HG02759 (cell line): Measurements from ENCODE around the gene HNRNPC.
A peak's percentile ranks its signal among the peaks of the same experiment; 100 is the strongest.
"Not testable (repeated sequence)": the region's sequence is repeated elsewhere in the genome, so short reads cannot be mapped to it uniquely, and the experiment has no call there.

Experiments
- ATAC-seq: cut with Tn5 transposase; IDR thresholded peaks from one replicate; pipeline ENCODE4 v1.9.1; 2021; ENCODE audit warnings: mild to moderate bottlenecking, moderate library complexity; ENCODE audit not compliant: unreplicated experiment

Gene HNRNPC

DNA sequence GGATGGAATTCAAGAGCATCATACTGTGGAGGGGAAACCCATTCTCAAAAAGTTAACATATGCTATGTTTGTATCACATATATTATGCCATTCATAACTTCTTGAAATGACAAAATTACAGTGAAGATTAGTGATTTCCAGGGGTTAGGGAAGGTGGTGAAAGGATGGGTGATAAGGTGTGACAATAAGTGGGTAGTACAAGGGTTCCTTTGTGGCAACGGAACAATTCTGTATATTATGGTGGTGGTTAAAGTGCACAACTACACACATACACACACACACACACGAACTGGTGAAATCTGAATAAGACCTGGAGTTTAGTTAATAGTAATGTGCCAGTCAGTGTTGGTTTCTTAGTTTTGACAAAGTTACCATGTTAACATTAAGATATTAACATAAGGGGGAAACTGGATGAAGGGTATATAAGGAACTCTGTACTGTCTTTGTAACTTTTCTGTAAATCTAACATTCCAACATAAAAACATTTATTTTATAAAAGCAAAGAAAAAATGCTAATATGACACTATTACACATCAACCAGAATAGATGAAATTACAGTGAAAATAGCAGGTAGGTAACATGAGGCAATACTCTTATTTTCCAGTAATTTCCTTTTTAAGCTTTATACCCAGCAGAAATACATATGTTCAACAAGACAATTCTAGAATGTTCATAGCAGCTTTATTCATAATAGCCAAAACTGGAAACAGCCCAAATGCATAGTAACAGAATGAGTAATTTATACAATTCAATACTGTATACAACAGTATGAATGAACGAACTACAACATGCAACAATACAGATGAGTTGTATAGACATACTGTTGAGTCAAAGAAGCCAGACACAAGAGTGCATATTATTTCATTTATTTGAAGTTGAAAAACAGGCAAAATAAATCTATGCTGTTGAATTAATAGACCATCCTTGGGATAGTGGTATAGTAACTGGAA, 69.4 kb downstream of the HNRNPC start:
- ATAC-seq, result no peak

DNA sequence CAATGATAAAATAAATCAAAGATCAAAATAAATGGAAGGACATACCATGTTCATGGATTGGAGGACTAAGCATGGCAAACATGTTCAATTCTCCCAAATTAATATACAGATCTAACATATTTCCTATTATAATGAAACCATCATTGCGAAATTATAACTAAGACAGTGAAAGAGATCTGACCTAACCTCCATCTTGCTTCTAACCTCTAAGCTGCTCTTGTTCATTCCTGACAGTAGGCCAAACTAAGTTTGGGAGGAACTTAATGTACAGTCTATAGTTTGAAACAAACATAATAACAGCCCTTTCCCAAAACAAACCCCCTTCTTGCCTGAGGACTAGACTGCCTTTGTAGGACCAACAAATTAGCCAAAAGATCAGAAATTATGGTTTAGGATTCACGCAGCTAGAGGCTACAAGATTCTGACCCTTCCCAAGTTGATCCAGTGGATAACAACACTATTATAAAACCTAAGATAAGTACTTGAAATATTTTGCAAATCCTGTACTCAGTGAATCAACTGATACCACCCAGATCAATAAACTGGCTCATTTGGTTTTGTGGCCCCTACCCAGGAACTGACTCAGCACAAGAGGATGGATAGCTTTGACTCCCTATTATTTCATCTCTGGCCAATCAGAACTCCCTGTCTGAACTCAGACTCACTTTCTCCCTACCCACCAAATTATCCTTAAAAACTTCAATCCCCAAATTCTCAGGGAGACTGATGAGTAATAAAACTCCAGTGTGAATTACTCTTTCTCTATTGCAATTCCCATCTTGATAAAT, 71.6 kb downstream of the HNRNPC start:
- ATAC-seq, result no peak

DNA sequence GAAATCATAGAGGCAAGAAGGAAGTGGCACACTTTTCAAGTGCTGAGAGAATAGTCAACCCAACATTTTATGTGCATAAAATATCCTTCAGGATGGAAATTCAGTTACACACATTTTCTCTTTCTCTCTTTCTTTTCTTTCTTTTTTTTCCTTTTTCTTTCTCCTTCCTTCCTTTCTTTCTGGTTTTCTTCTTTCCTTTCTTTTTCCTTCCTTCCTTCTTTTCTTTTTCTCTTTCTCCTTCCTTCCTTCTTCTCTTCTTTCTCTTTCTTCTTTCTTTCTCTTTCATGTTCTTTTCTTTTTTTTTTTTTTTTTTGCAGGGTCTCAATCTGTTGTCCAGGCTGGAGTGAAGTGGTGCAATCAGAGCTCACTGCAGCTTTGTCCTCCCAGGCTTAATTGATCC, 74.6 kb downstream of the HNRNPC start:
- no peak for ATAC-seq

DNA sequence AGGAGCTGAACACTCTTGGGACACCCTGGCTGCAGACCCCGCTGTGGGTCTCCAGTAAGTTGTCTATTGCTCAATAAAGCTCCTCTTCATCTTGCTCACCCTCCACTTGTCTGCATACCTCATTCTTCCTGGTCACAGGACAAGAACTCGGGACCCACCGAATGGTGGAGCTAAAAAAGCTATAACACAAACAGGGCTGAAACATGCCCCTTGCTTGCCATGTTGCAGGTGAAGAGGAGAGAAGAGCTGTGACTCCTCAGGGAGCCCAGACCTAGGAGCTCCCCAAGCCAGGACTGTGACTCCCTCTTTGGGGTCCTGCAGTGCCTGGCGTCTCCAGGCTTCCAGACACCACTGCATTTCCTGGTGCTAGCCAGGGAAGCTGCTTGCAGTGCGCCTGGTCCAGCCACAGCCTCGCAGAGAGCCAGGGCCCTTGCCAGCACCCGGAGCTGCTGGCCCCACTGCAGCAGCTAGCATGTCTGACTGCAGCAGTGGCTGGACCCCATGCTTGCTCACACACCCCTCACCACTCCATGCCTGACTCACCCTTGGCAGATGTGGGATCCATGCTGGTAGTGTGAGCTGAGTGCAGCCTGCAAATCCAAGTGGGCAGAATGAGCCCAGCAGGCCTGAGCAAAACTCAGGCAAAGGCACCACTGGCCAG, 76.2 kb downstream of the HNRNPC start:
- no peak for ATAC-seq

DNA sequence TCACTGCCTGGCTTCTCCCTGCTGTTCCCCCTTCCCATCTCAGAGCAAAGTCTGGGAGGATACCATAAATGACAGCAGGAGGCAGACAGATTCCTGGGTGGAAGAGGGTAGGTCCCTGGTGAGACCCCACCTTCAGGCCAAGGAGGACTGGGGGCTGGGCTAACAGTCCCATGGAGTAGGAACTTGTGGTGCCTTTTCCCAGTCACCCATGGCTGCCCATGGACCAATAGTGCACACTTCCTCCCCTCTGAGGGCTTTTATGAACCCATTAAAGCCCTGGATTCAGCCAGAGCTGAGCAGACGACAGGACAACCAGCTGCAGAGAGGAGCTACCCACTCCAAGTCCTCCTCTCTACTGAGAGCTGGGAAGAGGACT, 76.8 kb downstream of the HNRNPC start:
- no peak for ATAC-seq

DNA sequence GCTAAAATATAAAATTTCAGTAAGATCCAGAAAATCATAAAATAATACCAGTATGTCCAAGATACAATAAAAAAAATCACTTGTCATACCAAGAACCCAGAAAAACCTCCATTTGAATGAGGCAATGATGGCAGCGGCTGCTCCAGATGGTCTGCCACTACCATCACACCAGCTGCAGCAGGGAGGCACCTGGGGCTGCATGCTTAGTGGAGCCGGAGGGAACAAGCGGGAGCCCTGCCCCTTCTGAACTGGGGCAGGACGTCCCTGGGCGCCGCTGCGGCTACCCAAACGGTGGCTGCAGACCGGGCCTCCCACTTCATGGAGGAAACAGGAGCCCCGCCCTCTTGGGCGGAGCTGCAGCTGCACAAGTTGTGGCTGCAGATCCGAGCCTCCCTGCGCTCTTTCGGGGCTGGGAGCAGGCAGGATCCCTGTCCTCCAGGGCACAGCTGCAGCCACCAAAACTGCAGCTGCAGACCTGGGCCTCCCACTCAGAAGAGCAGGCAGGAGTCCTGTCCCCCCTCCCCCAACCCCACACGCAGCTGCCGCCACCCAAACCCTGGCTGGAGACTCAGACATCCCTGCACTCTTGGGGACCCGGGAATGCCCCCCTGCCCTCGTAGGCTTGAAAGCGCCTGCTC, 77.3 kb downstream of the HNRNPC start:
- peak; percentile 98 for ATAC-seq

DNA sequence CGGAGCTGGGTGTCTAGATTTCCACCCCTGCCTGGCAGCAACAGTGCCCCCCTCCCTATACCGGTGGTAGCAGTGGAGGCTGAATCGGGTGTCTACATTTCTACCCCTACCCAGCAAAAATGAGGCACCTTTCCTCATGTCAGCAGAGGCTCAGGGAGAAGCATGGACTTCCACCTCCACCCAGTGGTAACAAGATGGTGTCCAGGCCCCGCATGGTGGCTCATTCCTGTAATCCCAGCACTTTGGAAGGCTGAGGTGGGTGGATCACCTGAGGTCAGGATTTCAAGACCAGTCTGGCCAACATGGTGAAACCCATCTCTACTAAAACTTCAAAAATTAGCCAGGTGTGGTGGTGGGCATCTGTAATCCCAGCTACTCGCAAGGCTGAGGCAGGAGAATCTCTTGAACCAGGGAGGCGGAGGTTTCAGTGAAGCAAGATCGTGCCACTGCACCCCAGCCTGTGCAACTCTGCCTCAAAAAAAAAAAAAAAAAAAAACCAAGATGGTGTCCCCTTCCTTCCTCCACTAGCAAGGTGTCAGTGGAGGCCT, 77.9 kb downstream of the HNRNPC start:
- no peak for ATAC-seq

DNA sequence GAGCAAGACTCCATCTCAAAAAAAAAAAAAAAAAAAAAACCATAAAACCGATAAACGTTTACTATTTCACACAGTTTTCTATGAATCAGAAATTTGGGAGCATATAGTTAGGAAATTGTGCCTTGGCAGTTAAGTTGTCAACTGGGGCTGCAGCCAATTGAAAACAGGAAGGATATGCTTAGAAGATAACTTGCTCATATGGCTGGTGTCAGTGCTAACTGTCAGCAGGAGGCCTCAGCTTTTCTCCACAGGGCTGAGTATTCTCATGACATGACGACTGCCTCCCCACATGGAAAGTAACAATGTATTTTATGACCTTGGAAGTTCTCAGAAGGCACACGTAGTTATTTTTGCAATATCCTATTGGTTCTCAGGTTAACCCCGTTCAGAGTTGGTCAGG, 83.8 kb downstream of the HNRNPC start:
- ATAC-seq, result no peak

DNA sequence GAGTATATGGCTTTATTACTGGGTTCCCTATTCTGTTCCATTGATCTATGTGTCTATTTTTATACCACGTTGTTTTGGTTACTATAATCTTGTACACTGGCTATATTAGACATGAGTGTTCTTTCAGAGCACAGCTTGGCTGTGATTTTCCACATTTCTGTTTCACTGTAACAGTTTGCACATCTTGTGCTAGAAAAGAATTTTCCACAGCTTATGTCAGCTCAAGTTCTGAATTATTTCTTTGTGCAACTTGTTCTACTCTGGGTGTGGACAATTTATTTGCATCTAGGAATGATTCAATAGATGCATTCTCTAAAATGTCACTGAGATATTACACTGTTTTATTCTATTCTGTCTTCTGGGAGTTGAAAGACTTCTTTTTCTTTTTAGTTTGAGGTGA, 85.0 kb downstream of the HNRNPC start:
- no peak for ATAC-seq

DNA sequence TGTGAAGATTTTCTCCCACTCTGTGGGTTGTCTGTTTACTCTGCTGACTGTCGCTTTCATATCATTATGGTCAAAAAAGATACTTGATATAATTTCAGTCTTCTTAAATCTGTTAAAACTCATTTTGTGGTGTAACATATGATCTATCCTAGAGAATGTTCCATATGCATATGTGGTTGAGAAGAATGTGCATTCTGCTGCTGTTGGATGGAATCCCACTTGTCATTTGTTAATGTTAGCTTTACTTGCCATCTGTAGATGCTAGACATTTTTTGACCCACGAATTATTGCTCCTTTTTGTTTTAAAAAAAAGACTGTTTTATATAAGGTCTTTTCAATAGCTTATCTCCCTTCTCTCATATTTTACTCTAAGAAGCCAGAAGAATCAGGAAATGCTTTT, 87.1 kb downstream of the HNRNPC start:
- no peak for ATAC-seq

DNA sequence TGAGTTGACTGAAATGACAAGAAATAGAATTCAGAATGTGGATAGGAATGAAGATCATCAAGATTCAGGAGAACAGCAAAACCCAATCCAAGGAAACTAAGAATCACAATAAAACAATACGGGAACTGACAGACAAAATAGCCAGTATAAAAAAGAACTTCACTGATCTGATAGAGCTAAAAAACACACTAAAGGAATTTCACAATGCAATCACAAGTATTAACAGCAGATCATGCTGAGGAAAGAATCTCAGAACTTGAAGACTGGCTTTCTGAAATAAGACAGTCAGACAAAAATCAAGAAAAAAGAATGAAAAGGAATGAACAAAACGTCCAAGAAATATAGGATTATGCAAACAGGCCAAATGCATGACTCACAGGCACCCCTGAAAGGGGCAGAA, 98.1 kb downstream of the HNRNPC start:
- ATAC-seq, result no peak

DNA sequence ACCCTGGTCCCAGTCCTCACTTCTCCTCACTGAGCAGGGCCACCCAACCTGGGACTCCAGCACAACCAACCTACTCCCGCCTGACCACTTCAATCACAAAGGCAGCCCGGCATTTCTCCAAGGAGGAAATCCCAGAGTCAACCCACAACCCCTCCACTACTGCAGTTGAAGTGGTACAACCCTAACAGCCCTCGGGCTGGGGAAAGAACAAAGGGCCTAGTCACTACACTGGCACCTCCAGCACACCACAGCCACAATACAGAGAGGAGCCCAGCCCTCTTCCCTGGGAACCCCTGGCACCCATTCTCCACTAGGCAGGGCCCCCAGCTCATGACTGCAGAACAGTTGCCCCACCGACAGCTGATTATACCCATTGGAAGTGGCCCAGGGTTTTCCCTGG, 99.7 kb downstream of the HNRNPC start:
- no peak for ATAC-seq

DNA sequence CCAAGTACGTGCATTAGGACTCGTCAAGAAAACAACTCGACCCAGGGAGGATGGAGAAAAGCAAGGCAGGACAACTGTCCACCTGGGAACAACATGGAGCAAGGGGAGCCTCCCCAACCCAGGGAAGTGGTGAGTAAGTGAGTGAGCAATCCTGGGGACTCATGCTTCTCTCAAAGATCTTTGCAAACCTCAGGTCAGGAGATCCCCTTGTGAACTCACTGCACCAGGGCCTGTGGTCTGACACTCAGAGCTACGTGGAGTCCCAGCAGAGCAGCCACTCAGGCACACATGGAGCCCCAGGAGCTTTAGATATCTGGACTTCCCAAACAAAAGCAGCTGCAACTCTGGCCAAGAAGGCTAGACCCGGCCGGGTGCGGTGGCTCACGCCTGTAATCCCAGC, 101.2 kb downstream of the HNRNPC start:
- no peak for ATAC-seq

DNA sequence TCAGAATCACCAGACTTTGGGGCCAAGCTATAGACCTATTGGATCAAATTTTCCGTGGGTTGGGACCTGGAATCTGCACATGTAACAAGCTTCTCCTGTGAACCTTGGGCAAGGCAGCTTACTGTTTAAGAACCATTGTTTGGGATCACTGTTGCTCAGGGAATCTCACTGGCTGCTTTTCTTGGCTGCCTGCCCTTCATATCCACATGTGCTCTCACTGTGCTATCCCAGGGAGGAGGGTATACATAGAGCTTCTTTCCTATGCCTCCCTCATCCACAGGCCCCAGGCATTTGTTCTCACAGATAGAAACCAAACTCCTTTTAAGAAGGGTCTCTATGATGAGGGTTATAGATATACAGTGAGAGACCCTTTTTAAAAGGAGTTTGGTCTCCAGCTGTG, 103.6 kb downstream of the HNRNPC start:
- ATAC-seq, result not testable (repeated sequence)

DNA sequence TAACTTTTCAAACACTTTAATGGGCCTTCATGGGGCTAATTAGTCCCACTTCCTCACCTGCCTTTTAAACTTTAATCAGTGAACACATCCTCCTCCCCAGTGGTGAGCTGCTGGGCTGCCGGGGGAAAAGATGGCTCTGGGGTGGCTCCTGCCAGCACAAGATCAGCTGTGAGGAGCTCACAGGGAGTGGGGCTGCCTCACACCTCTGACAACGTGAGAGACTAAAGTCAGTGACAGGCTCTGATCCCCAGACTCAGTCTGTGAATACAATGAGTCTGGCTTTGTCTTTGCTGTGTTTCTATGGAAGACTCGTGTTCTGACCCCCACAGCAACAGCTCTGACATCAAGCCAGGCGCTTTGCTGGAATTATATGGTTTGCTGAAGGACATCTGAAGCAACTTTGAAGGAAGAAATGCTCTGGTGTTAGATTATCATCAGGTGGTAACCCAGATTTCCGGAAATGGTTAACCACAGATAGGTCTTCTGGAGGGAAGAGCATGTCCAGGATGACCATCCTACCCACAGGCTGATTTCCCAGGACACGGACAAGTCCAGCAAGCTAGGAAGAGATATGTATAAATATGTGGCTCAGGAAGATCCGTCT, 104.1 kb downstream of the HNRNPC start:
- not testable (repeated sequence) for ATAC-seq

DNA sequence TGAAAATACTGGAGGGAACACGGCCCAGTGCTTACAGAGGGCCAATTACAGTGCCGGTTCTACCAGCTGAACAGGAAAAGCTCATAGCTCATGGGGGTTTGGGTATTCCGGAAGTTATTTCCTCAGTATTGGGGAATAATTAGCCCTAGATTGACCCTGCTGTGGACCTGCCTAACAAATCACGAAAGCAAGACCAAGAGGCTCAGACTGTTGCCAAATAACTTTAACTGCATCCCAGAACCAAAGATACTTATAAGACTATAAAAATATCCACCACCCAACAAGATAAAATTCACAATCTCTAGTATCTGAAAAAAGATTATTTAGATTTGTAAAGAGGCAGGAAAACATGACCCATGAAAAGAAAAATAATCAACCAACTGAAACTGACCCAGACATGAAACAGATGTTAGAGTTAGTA, 105.4 kb downstream of the HNRNPC start:
- ATAC-seq, result no peak

DNA sequence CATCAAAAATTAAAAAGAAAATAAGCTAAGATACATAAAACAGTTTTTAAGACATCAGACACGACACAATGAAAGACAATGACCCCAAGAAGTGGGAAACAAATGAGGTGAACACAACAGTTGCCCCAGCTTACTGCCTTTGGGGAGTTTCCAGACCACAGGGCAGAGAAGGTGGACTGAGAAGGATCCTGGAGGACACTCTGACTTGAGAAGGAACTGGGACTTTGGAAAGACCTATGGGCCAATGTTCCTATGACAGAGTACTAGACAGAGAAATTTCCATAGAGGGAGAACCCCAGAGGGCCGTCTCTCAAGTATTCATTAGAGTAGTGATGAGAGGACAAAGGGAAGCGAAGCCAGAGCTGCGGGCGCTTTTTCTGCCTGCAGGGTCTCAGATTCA, 107.2 kb downstream of the HNRNPC start:
- ATAC-seq, result no peak

DNA sequence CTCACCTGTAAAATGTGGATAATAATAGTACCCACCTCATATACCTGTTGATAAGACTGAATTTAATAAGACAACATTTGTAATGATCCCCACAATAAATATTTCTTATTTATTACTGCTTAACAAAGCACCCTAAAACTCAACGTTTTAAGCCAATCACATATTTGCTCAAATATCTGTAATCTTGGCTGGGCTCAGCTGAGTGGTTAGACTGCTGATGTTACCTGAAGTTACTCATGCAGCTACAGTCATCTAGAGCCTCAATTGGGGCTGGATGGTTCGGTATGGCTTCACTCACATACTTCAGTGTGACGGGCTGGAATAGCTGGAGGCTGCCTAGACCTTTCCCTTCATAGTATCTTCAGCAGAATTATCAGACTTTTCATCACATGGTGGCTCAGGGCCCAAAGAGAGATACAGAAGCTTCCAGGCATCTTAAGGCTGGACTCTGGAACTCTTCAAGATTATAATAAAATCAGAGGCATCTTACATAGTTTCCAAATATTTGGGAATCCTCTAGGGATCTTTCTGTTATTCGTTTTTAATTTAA, 109.1 kb downstream of the HNRNPC start:
- no peak for ATAC-seq
